K562 (cell line): ENCODE results near the gene KLKB1. TPM values are rescaled to one million over a fixed set of nuclear protein-coding genes. Genes with fewer than 3 reads are reported as not detected.

Source experiments
- ARHGAP35 ChIP-seq: fragments of 450-650 bp; IDR thresholded peaks from 2 replicates; pipeline ENCODE4 v1.6.1; 2018; ENCODE audit not compliant: partially characterized antibody
- HOMEZ ChIP-seq: fragments of 250-450 bp; sonication (Bioruptor Pico); IDR thresholded peaks from 2 replicates; pipeline ENCODE4 v1.4.0; 2020; ENCODE audit warnings: mild to moderate bottlenecking, moderate library complexity
- MCM3 ChIP-seq: fragments of 450-650 bp; IDR thresholded peaks from 2 replicates; pipeline ENCODE4 v1.6.1; 2016
- ZNF696 ChIP-seq: fragments of 250-450 bp; sonication (Bioruptor Pico); conservative IDR thresholded peaks from 2 replicates; pipeline ENCODE4 v1.4.0; 2020; ENCODE audit warnings: mild to moderate bottlenecking, moderate library complexity
- ZNF766 ChIP-seq: fragments of 200-800 bp; sonication (Bioruptor generic); conservative IDR thresholded peaks from 2 replicates; pipeline ENCODE4 v1.6.1; 2016; ENCODE audit warnings: missing genetic modification characterization, missing compliant biosample characterization
- polyA plus RNA-seq, 8 experiments: library from polyadenylated mRNA; depleted of rRNA in 4 of 8; stranded (reverse) in 5 of 8; unstranded in 3 of 8; fragments of >200 nt; fragmentation: Nextera tagmentation in 2 of 8; fragmentation: Illumina TruSeq in 1 of 8; extraction: Ambion mirVana in 2 of 8; extraction: Trizol in 1 of 8; gene quantifications; 2 replicates each; pipeline versions ENCODE4 v1.2.1 to v1.2.3, GENCODE V29; 2011 to 2014; ENCODE audit warnings: inconsistent platforms in 1 of 8, missing spikeins in 1 of 8
- total RNA-seq, 7 experiments: library from RNA; depleted of rRNA in 6 of 7; stranded (reverse); fragments of >200 nt in 6 of 7; fragmentation: Illumina TruSeq in 2 of 7; extraction: Trizol in 2 of 7; gene quantifications; 2 replicates each; pipeline versions ENCODE4 v1.2.1 to v1.2.3, GENCODE V29; 2011 to 2021; ENCODE audit warnings: low replicate concordance in 1 of 7
- TF ChIP-seq, protein P1 (sequence below): fragments of 450-650 bp; IDR thresholded peaks from 2 replicates; pipeline ENCODE4 v1.6.1; 2016; ENCODE audit warnings: mild to moderate bottlenecking

KLKB1 gene
- total and polyA plus RNA-seq, 9 of the 15 experiments (the other 6 are each of a cell fraction or from before 2014, with no cell fraction given) = 0.27 TPM; not detected in 8

DNA sequence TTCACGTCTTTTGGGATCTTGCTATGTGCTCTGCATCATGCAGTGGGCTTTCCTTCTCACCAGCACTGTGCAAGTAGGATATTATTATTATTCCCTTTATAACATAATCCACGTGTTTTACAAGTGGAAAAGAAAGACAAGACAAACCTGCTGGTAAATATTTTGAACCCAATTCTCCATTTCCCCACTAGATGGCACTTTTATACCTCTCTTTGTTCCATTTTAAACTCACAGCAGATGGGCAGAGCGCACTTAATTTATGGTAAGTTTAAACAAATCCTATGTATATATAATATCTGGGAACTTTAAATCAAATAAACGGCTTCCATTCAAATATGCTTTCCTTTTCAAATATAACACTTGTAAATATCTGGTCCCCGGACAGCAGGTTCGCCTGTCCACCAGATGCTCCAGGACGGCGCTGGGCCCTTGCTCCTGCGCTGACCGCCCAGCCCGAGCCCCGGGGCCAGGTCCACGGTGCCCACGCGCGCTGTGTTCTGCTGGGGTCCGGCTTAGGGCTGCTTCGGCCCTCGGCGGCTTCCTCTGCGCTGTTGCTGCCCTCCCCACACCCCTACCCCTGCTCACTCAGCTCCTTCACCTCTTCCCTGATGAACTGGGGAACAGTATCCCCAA is 69.8 kb downstream of the KLKB1 start (continued):
- TF ChIP-seq ZNF696 (CRISPR knock-in tag) (no peak), ZNF766 (no peak), HOMEZ (no peak), MCM3 (no peak), ARHGAP35 (no peak)
- TF ChIP-seq, protein P1, sequence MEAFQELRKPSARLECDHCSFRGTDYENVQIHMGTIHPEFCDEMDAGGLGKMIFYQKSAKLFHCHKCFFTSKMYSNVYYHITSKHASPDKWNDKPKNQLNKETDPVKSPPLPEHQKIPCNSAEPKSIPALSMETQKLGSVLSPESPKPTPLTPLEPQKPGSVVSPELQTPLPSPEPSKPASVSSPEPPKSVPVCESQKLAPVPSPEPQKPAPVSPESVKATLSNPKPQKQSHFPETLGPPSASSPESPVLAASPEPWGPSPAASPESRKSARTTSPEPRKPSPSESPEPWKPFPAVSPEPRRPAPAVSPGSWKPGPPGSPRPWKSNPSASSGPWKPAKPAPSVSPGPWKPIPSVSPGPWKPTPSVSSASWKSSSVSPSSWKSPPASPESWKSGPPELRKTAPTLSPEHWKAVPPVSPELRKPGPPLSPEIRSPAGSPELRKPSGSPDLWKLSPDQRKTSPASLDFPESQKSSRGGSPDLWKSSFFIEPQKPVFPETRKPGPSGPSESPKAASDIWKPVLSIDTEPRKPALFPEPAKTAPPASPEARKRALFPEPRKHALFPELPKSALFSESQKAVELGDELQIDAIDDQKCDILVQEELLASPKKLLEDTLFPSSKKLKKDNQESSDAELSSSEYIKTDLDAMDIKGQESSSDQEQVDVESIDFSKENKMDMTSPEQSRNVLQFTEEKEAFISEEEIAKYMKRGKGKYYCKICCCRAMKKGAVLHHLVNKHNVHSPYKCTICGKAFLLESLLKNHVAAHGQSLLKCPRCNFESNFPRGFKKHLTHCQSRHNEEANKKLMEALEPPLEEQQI = no peak
